Activated naive CD4-positive, alpha-beta T cell treated with anti-CD3 and anti-CD28 coated beads, Interleukin-2, amount 50 U/mL, for 72 hours (primary cell): ENCODE results near the gene SHROOM1. TPM values are rescaled to one million over a fixed set of nuclear protein-coding genes. Genes with fewer than 3 reads are reported as not detected.

Experiments
- ATAC-seq, 2 donors: fragments of 150-1000 bp; cut with Tn5 transposase; 2 replicates each; pipeline ENCODE4 v1.10.0; 2021; ENCODE audit warnings: mild to moderate bottlenecking in 2 of 2, moderate library complexity in 2 of 2
- DNase-seq, 2 donors: peaks; one replicate each; pipeline ENCODE4 v3.0.0; 2021 to 2022; ENCODE audit warnings: low spot score in 2 of 2
- H3K27ac Mint-ChIP-seq, 2 donors: one replicate each; pipeline ENCODE4 v1.8.0; 2022; ENCODE audit warnings: mild to moderate bottlenecking in 2 of 2, mixed read lengths in 2 of 2
- H3K36me3 Mint-ChIP-seq, 2 donors: one replicate each; pipeline ENCODE4 v1.8.0; 2022; ENCODE audit warnings: mixed read lengths in 2 of 2
- H3K9me3 Mint-ChIP-seq, 2 donors: one replicate each; pipeline ENCODE4 v1.8.0; 2022; ENCODE audit warnings: mixed read lengths in 2 of 2
- total RNA-seq, 2 donors: library from RNA; stranded (reverse); gene quantifications; one replicate each; pipeline ENCODE4 v1.2.3, GENCODE V29; 2022

Gene SHROOM1
- total RNA-seq, 2 donors from 2014 or later = 1.3 to 2.3 TPM

GRCh38 chr5:132777209-132778069 lies 53.0 kb downstream of the SHROOM1 start, which contains the start of gene SEPTIN8:
Gene SEPTIN8, minus strand, starts transcription at chr5:132777239. Its CDS starts 102 bp downstream, at chr5:132777137.
- H3K27ac Mint-ChIP-seq = no peak within 1 kb of the TSS
- ATAC-seq = peak; percentile 75 to 83
- DNase-seq = peak in 1 of 2 donors; percentile 44
- H3K9me3 Mint-ChIP-seq = no peaks in the 10 kb centered on the region
- H3K36me3 Mint-ChIP-seq = no peaks in the 10 kb centered on the region

GRCh38 chr5:132776938-132777208 lies 53.6 kb downstream of the SHROOM1 start:
- Mint-ChIP-seq H3K9me3 (no peaks in the 10 kb centered on the region), H3K27ac (no peak overlapping the region), H3K36me3 (no peaks in the 10 kb centered on the region)
- ATAC-seq (no peak), DNase-seq (no peak)

GRCh38 chr5:132776131-132776937 lies 54.1 kb downstream of the SHROOM1 start:
- DNase-seq (no peak), ATAC-seq (peak; percentile 21 to 37)
- Mint-ChIP-seq H3K36me3 (no peaks in the 10 kb centered on the region), H3K27ac (no peak overlapping the region), H3K9me3 (no peaks in the 10 kb centered on the region)

GRCh38 chr5:132775476-132775961 lies 54.9 kb downstream of the SHROOM1 start:
- Mint-ChIP-seq H3K9me3 (no peaks in the 10 kb centered on the region), H3K27ac (no peak overlapping the region)
- DNase-seq = no peak

GRCh38 chr5:132774896-132775295 lies 55.6 kb downstream of the SHROOM1 start:
- H3K27ac Mint-ChIP-seq = no peak overlapping the region
- DNase-seq = no peak
- H3K9me3 Mint-ChIP-seq = no peaks in the 10 kb centered on the region
- H3K36me3 Mint-ChIP-seq = no peaks in the 10 kb centered on the region
- no peak for ATAC-seq

More at GRCh38 chr5:132775476-132775961, 54.9 kb downstream of the SHROOM1 start:
- ATAC-seq = no peak
- H3K36me3 Mint-ChIP-seq = no peaks in the 10 kb centered on the region

GRCh38 chr5:132774406-132774805 lies 56.0 kb downstream of the SHROOM1 start:
- Mint-ChIP-seq H3K36me3 (no peaks in the 10 kb centered on the region), H3K9me3 (no peaks in the 10 kb centered on the region), H3K27ac (no peak overlapping the region)
- DNase-seq (no peak), ATAC-seq (no peak)

GRCh38 chr5:132773601-132774355 lies 56.7 kb downstream of the SHROOM1 start:
- Mint-ChIP-seq H3K9me3 (no peaks in the 10 kb centered on the region), H3K36me3 (no peaks in the 10 kb centered on the region), H3K27ac (no peak overlapping the region)
- no peak for DNase-seq
- ATAC-seq = no peak

GRCh38 chr5:132773114-132773513 lies 57.3 kb downstream of the SHROOM1 start:
- Mint-ChIP-seq H3K27ac (no peak overlapping the region), H3K9me3 (no peaks in the 10 kb centered on the region), H3K36me3 (no peaks in the 10 kb centered on the region)
- DNase-seq = no peak
- ATAC-seq = no peak

- DNase-seq (no peak), ATAC-seq (no peak)
- Mint-ChIP-seq H3K27ac (peak overlapping the region in 1 of 2 donors; percentile 22), H3K36me3 (no peaks in the 10 kb centered on the region), H3K9me3 (no peaks in the 10 kb centered on the region)
Observed at GRCh38 chr5:132772291-132773070, 58.0 kb downstream of the SHROOM1 start.

Other genes starting within 250 kb of the SHROOM1 start
- gene IL13, start 172.5 kb downstream of the SHROOM1 start, total RNA-seq = under 1 TPM; 0.72 to 0.98 TPM
- not detected for gene IL4, start 156.7 kb downstream of the SHROOM1 start, total RNA-seq
- gene KIF3A, start 93.1 kb downstream of the SHROOM1 start, total RNA-seq = 10 to 100 TPM in 1 of 2 donors, 1 to 10 TPM in 1; 9.0 to 12.7 TPM
- 1 to 10 TPM in 1 of 2 donors, under 1 TPM in 1; 0.87 to 2.2 TPM for gene CCNI2, start 83.2 kb downstream of the SHROOM1 start, total RNA-seq
- gene SEPTIN8, start 53.4 kb downstream of the SHROOM1 start, total RNA-seq = 10 to 100 TPM in 1 of 2 donors, 1 to 10 TPM in 1; 9.4 to 15.5 TPM
- not detected for gene SOWAHA, start 17.3 kb downstream of the SHROOM1 start, total RNA-seq
- gene GDF9, start 35.8 kb upstream of the SHROOM1 start, total RNA-seq = 1 to 10 TPM; 1.1 to 1.3 TPM
- 100 to 1,000 TPM; 396 to 399 TPM for gene UQCRQ, start 36.0 kb upstream of the SHROOM1 start, total RNA-seq
- 1 to 10 TPM; 1.5 to 3.8 TPM for gene LEAP2, start 43.0 kb upstream of the SHROOM1 start, total RNA-seq
- gene AFF4, start 133.0 kb upstream of the SHROOM1 start, total RNA-seq = 10 to 100 TPM; 31.6 to 52.8 TPM
- gene ZCCHC10, start 195.9 kb upstream of the SHROOM1 start, total RNA-seq = 10 to 100 TPM; 24.9 to 34.8 TPM
- 100 to 1,000 TPM; 168 to 198 TPM for gene HSPA4, start 221.4 kb upstream of the SHROOM1 start, total RNA-seq